Measurements from ENCODE around the gene KIF18B.

DNA sequence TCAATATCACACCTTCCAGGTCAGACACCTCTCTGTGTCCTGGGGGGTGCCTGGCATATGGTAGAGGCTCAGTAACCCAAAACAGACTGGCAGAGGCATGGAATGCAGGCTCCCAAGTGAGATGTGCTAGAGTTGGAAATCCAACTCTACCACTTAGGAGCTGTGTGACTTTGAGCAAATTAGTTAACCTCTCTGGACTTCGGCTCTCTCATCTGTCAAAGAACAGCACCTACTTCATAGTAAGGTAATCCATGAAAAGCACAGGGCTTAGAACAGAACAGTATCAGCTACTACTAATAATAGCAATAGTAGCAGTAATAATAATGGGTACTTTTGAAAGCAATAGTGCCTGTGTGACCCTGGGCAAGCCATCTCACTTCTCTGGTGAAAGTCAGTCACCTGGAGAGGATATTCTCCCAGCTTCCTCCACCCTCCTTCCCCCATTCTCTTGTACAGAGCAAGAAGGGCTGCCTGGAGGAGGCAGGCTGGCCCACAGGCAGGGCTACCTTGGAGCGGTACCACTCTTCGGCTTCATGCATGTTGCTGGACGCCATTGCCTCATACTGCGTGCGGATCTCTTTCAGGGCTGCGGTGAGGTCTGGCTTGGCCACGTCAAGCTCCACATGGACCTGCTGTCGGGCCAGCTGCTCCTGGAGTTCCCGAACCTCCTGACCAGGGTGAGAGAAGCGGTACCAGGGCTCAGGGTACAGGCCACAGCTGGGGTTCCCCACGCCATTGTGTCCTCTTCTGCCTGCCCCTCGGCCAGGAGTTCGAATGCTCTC is 34.6 kb downstream of the KIF18B start:
- TF ChIP-seq POLR2AphosphoS5 (IDR thresholded peaks at IDR 0.05; ENCODE audit: borderline replicate concordance, low read depth, low read length) (no peak), EZH2 (IDR thresholded peaks at IDR 0.05) (no peak), FOXP2 (optimal IDR thresholded peaks at IDR 0.05; ENCODE audit: control extremely low read depth, extremely low read length, insufficient read depth) (no peak)

All from SK-N-MC (cell line).